Embryonic facial prominence (tissue), 1 donor: Measurements from ENCODE around the gene MED25.

Source experiments
- DNase-seq: peaks from one replicate; pipeline ENCODE4 v3.0.0-alpha.2; 2016; ENCODE audit errors: extremely low spot score

The MED25 gene

GRCh38 chr19:49817964-49818648, at the start of gene MED25:
Gene MED25 (plus strand): TSS chr19:49818289. CDS start chr19:49818342, 53 bp downstream.
- DNase-seq: peak; percentile 83

- DNase-seq: no peak
Measured at GRCh38 chr19:49770529-49770928, 47.6 kb upstream of the MED25 start.

GRCh38 chr19:49771674-49772139, 46.4 kb upstream of the MED25 start:
- DNase-seq: no peak

- DNase-seq: no peak
Measured at GRCh38 chr19:49772850-49773432, 45.1 kb upstream of the MED25 start.

GRCh38 chr19:49773663-49774350, 44.3 kb upstream of the MED25 start:
- DNase-seq: no peak

GRCh38 chr19:49774969-49775368, 43.1 kb upstream of the MED25 start:
- no peak for DNase-seq

GRCh38 chr19:49775742-49776370, 42.2 kb upstream of the MED25 start:
- DNase-seq: no peak

- DNase-seq: no peak
Measured at GRCh38 chr19:49776371-49776764, 41.7 kb upstream of the MED25 start.

- DNase-seq: no peak
Measured at GRCh38 chr19:49779731-49780555, 38.1 kb upstream of the MED25 start.

GRCh38 chr19:49780861-49781260, 37.2 kb upstream of the MED25 start:
- no peak for DNase-seq

GRCh38 chr19:49781394-49781793, 36.7 kb upstream of the MED25 start:
- no peak for DNase-seq

GRCh38 chr19:49782515-49782914, 35.6 kb upstream of the MED25 start:
- no peak for DNase-seq

GRCh38 chr19:49786376-49786820, 31.7 kb upstream of the MED25 start:
- DNase-seq: no peak

GRCh38 chr19:49787746-49788145, 30.3 kb upstream of the MED25 start:
- no peak for DNase-seq

- no peak for DNase-seq
Measured at GRCh38 chr19:49788857-49789256, 29.2 kb upstream of the MED25 start.

GRCh38 chr19:49790866-49791265, 27.2 kb upstream of the MED25 start:
- DNase-seq: no peak

GRCh38 chr19:49791776-49792445, 26.2 kb upstream of the MED25 start:
- DNase-seq: no peak

GRCh38 chr19:49792829-49793560, 25.1 kb upstream of the MED25 start:
- DNase-seq: no peak

- no peak for DNase-seq
Measured at GRCh38 chr19:49793561-49793840, 24.6 kb upstream of the MED25 start.

- DNase-seq: no peak
Measured at GRCh38 chr19:49795615-49796014, 22.5 kb upstream of the MED25 start.

- DNase-seq: no peak
Measured at GRCh38 chr19:49798574-49798973, 19.5 kb upstream of the MED25 start.
